Hippocampal formation (tissue), 2 donors: ENCODE measurements around the gene TKT.
A peak's percentile ranks its signal among the peaks of the same experiment; 100 is the strongest.
"Not testable (repeated sequence)": the region's sequence is repeated elsewhere in the genome, so short reads cannot be mapped to it uniquely, and the experiment has no call there.

Source experiments
- DNase-seq, 2 donors: peaks; one replicate each; lab custom pipeline; 2025; lab: John Stamatoyannopoulos, UW

TKT gene

GRCh38 chr3:53259427-53260259, 3.8 kb upstream of the TKT start:
- peak in 1 of 2 donors; percentile 32 for DNase-seq

- DNase-seq = peak; percentile 29 to 36
Observed at GRCh38 chr3:53258600-53259426, 3.0 kb upstream of the TKT start.

GRCh38 chr3:53257465-53257864, 1.6 kb upstream of the TKT start:
- no peak for DNase-seq

- no peak for DNase-seq
Observed at GRCh38 chr3:53256704-53257055, 858 bp upstream of the TKT start.

GRCh38 chr3:53255423-53255774, 423 bp downstream of the TKT start:
- DNase-seq = peak; percentile 27 to 33

- DNase-seq = peak in 1 of 2 donors; percentile 27
Observed at GRCh38 chr3:53254509-53255422, 1.1 kb downstream of the TKT start.

- no peak for DNase-seq
Observed at GRCh38 chr3:53253707-53254508, 1.9 kb downstream of the TKT start.

- not testable (repeated sequence) for DNase-seq
Observed at GRCh38 chr3:53252947-53253322, 2.9 kb downstream of the TKT start.

- DNase-seq = no peak
Observed at GRCh38 chr3:53252096-53252946, 3.5 kb downstream of the TKT start.

GRCh38 chr3:53250881-53251605, 4.8 kb downstream of the TKT start:
- DNase-seq = no peak

GRCh38 chr3:53250453-53250852, 5.4 kb downstream of the TKT start:
- no peak for DNase-seq

GRCh38 chr3:53248161-53248560, 7.7 kb downstream of the TKT start:
- no peak for DNase-seq

- DNase-seq = no peak
Observed at GRCh38 chr3:53247619-53248018, 8.2 kb downstream of the TKT start.

GRCh38 chr3:53244271-53244670, 11.6 kb downstream of the TKT start:
- no peak for DNase-seq

GRCh38 chr3:53243785-53244184, 12.0 kb downstream of the TKT start:
- DNase-seq = no peak

- no peak for DNase-seq
Observed at GRCh38 chr3:53243165-53243564, 12.7 kb downstream of the TKT start.

GRCh38 chr3:53242642-53243041, 13.2 kb downstream of the TKT start:
- DNase-seq = no peak

GRCh38 chr3:53242155-53242554, 13.7 kb downstream of the TKT start:
- no peak for DNase-seq
